Sciatic nerve (tissue), 2 donors: ENCODE measurements around the gene ARNT2. TPM values are rescaled to one million over a fixed set of nuclear protein-coding genes. Genes with fewer than 3 reads are reported as not detected.

ENCODE experiments used
- ATAC-seq: fragments of 200-7000 bp; cut with Tn5 transposase; one replicate; pipeline ENCODE4 v1.9.1; 2020; ENCODE audit warnings: mild to moderate bottlenecking, moderate library complexity
- DNase-seq: peaks from one replicate; pipeline ENCODE4 v3.0.0-alpha.2; 2020; ENCODE audit warnings: low spot score
- intact Hi-C: fragments of 100-400 bp; cut with DNase I; formaldehyde crosslinking; loops from one replicate; pipeline ENCODE4 v1.14.2; 2022
- total RNA-seq: library from RNA; stranded (reverse); fragmentation: NEBNext Ultra II Directional; extraction: Animal tissue kit (Norgen Biotek cat#: 25700); gene quantifications from one replicate; pipeline ENCODE4 v1.2.1, GENCODE V29; 2021
- donor health status: DM: no; HTN: no; CAD: no.
- donor health status: DM: no; HTN: no; CAD: no.

ARNT2 gene
- total RNA-seq, 1 donor from 2014 or later: 16.6 TPM

DNA sequence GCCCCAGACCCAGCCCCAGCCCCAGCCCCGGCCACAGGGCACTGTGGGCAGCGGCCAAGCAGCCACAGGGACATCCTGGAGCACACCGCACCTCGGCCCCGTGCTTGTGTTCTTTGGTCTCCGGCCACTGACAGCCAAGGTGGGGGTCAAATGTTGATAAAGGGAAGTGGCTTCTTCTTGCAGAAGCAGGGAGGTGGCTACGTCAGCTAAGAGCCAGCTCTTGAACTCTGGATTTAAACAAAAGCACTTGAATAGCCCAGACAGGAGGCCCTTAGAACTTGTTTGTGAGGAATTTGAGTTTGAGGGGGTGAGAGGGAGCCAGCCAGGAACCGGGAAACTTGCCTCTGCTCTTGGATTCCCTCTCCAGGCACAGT, 155.1 kb downstream of the ARNT2 start:
- intact Hi-C loops: no loop called here
- no peak for DNase-seq
- ATAC-seq: no peak

DNA sequence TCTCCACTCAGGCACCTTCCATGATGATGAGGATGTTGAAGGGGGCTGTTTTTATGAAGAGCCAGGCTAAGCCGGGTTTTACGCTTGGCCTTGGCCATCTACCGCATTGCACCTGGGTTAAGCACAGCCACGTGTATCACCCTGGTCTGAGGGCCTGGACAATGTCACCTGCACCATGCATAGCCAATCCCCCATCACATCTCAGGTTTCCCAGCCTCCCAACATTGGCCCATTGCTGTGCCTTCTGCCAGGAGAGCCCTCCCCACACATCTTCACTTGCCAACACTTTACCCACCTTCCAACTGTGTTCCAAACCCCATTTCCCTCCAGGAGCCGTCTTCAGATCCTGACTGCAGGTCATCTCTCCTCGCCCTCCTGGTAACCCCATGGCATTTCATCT, 155.6 kb downstream of the ARNT2 start:
- ATAC-seq (no peak), DNase-seq (no peak)
- intact Hi-C loops: no loop called here

DNA sequence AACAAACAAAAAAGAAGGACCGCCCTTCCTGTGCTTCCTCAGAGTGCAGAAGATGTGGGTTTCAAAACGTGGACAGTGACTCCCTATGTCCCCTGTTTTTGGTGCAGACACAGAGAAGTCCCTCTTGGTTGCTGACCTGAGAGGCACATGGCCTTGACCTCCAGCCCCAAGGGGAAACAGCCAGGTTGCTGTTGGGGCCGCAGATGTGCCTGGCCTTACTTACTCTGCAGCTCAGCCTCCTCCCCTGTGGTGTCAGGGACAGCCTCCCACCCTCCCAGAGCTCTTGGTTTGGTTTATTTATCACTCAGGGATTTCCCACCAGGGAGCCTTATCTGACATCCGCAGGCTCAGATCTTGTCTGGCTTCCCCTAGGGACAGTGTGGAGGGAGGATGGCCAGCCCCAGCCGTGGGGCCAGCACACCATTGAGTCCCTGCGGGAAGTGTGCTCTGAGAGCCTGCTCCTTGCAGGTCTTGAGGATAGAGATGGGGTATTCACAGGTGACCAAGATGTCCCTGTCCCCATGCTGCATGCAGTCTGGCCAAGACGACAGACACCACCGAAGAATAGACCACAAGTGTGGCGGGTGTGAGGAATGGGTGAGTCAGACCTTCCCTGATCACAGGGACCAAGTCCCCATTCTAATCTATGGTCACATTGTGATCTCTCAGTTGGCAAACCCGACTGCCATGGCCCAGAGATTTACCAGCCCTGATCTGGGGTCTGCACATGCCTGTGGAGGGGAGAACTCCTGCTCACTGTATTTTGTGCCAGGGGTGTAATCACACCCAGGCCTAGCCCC, 156.6 kb downstream of the ARNT2 start:
- ATAC-seq (no peak), DNase-seq (no peak)
- intact Hi-C loops: no loop called here

DNA sequence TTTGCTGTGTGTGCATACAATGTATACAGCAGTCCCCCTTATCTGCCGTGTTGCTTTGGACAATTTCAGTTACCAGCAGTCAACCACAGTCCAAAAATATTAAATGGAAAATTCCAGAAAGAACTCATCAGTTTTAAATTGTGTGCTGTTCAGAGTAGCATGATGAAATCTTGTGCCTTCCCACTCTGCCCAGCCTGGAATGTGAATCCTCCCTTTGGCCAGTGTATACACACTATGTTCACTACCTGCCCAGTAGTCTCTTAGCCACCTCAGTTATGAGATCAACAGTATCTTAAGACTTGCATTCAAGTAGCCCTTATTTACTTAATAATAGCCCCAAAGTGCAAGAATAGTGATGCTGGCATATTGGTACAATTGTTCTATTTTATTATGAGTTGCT, 157.3 kb downstream of the ARNT2 start:
- ATAC-seq (peak; percentile 51), DNase-seq (no peak)
- intact Hi-C loops: no loop called here

DNA sequence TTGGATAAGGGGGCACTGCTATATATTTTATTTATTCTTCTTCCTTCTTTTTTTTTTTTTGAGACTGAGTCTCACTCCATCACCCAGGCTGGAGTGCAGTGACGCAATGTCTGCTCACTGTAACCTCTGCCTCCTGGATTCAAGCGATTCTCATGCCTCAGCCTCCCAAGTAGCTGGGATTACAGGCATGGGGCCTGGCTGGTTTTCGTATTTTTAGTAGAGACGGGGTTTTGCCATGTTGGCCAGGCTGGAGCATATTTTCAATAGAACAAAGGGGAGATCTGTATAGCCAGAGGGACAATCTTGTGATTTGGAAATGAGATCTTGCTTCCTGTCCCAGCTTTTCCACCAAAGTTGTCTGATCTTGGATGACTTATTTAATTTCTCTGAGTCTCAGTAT, 157.9 kb downstream of the ARNT2 start:
- DNase-seq (no peak), ATAC-seq (peak; percentile 60)
- intact Hi-C loops: no loop called here

GRCh38 chr15:80562846-80563245, 158.7 kb downstream of the ARNT2 start:
- DNase-seq (no peak), ATAC-seq (peak; percentile 61)
- intact Hi-C loops: no loop called here

DNA sequence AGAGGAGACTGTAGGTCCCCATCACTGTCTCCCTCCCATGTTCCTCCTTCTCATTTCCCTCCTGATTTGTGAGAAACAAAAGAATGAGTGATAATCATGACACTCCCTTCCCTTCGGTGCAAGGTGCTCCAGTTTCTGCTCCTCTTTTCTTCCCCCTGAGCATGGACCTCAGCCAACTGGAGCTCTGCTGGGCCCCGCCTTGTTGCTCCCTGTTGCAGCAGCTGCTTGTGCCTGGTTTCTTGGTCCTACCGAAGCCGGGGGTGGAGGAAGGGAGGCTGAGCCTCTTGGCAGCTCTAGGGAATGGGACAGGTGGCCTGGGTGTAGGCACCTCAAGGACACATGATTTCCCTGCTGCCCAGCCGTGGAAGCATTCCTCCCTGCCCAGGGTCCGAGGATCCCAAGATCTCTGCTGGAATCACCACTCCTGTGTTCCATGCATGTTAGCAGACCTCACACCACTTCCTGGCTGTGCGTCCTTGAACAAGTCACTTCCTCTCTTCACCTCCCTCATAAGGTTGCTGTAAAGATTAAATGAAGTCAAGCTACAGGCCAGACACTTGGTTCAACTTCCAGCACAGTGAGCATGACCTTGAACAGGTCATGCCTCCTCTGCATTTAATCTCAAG, 159.3 kb downstream of the ARNT2 start:
- DNase-seq (no peak), ATAC-seq (no peak)
- intact Hi-C loops: no loop called here

GRCh38 chr15:80564056-80564455, 159.9 kb downstream of the ARNT2 start:
- intact Hi-C loops: no loop called here

DNA sequence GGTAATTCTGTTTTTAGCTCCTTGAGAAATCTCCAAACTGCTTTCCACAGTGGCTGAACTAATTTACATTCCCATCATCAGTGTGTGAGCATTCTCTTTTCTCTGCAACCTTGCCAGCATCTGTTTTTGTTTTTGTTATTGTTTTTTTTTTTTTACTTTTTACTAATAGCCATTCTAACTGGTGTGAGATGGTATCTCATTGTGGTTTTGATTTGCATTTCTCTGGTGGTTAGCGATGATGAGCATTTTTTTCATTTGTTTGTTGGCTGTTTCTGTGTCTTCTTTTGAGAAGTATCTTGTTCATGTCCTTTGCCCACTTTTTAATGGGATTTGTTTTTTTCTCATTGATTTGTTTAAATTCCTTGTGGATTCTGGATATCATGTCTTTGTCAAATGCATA, 161.2 kb downstream of the ARNT2 start:
- intact Hi-C loops: loop anchor here (5.0 kb wide), 1 partner anchor 402 kb away; no protein-coding TSS in a partner anchor
- ATAC-seq: no peak
- no peak for DNase-seq

More at GRCh38 chr15:80564056-80564455, 159.9 kb downstream of the ARNT2 start:
- no peak for DNase-seq
- no peak for ATAC-seq

DNA sequence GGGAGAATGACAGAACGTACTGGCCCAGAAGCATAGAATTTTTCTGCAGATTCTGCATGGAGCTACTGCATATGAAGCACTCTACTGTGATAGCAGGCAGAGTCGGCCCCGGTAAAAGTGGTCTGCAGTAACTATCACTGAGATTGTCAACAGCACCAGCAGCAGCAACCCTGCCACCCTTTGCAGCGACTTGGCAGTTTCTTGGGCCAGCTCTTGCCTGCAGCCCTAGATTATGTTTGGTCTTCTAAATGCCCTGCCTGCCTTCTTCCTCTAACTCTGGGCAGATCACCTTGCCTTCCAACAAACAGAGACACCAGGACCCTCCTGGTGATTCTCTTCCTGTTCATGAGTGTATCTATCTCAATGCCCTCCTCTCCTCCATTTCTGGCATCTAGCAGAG, 161.8 kb downstream of the ARNT2 start:
- no peak for ATAC-seq
- intact Hi-C loops: loop anchor here (5.0 kb wide), 1 partner anchor 401 kb away; no protein-coding TSS in a partner anchor
- no peak for DNase-seq

- intact Hi-C loops: loop anchor here (5.0 kb wide), 1 partner anchor 400 kb away; no protein-coding TSS in a partner anchor
- DNase-seq: no peak
- peak; percentile 87 for ATAC-seq
Measured at GRCh38 chr15:80567721-80568157, 163.6 kb downstream of the ARNT2 start.

DNA sequence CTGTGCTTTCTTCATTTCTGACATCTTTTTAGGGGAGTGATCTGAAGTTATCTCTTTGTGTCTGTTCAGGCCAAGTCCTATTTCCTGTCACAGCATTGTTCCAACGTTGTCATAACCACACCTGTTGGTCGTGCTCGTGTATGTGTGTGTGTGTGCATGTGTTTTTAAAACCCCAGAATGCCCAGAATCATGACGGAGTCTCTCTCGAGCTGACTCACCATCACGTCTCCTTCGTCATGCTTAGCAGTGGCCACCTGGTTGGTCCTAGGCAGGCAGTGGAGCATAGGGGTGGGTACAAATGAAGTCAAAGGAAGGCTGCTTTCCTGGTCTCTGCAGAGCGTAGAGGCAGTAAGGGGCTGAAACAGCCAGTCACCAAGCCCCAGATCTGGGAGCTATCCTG, 164.1 kb downstream of the ARNT2 start:
- no peak for DNase-seq
- intact Hi-C loops: loop anchor here (5.0 kb wide), 1 partner anchor 399 kb away; no protein-coding TSS in a partner anchor
- no peak for ATAC-seq

GRCh38 chr15:80568876-80569605, 164.9 kb downstream of the ARNT2 start:
- intact Hi-C loops: loop anchor here (5.0 kb wide), 1 partner anchor 398 kb away; no protein-coding TSS in a partner anchor
- no peak for ATAC-seq
- no peak for DNase-seq

DNA sequence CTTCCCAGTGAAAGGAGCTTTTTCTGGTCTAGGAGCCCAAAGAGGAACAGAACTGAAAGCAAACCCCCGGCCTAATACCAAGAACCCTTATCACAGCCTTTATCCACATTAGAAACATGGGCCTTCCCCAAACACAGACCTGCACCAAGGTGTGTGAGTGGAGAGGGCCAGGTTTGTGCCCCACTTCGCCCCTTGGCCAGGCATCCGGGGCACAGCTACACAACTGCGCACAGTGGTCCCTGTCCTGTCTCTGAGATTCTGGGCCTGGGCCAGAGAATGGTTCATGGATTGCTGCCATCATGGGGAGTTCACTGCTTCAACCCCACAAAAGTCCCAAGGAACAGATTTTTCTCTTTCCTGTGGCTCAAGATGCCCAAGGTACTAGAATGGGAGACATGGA, 165.5 kb downstream of the ARNT2 start:
- ATAC-seq: no peak
- intact Hi-C loops: loop anchor here (5.0 kb wide), 1 partner anchor 398 kb away; no protein-coding TSS in a partner anchor
- no peak for DNase-seq

DNA sequence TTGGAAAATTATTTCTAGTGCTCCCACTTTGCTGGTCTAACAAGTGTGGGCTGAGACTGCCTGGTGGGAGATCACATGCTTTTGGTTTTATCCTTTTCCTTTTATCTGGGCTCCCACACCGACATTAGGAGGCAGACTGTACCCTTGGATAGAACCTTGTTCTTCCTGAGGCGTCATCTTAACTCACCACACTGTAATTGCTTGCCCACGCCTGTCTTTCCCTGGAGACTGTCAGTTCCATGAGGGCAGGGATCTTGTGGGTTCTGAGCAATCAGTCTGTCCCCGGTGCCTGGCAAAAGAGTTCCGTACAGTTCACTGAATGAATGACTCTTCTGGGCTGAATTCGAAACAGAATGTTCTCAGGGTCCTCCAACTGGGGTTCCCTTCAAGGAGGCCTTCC, 166.4 kb downstream of the ARNT2 start:
- intact Hi-C loops: no loop called here
- ATAC-seq (no peak), DNase-seq (no peak)

DNA sequence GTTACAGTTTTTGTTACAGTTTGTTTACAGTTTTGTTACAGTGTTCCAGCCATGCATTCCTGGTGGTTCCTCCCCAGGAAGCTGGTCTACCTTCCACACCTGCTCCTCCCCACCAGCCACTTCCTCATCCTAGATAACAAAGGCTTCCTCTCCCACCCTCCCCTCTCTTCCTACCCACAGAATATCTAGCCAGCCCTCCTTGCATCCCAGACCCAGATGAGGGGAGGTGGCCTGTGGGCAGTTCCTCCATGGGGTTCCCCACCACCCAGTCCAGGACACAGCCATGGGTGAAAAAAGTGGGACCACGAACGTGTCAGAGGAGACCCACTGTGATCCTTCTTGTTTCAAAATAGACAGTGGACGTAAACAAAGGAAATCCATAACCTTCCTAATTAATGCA, 168.2 kb downstream of the ARNT2 start:
- DNase-seq (no peak), ATAC-seq (no peak)
- intact Hi-C loops: no loop called here

- ATAC-seq (no peak), DNase-seq (no peak)
- intact Hi-C loops: no loop called here
Measured at GRCh38 chr15:80573606-80574005, 169.4 kb downstream of the ARNT2 start.

GRCh38 chr15:80574590-80574989, 170.4 kb downstream of the ARNT2 start:
- no peak for DNase-seq
- intact Hi-C loops: no loop called here
- no peak for ATAC-seq

DNA sequence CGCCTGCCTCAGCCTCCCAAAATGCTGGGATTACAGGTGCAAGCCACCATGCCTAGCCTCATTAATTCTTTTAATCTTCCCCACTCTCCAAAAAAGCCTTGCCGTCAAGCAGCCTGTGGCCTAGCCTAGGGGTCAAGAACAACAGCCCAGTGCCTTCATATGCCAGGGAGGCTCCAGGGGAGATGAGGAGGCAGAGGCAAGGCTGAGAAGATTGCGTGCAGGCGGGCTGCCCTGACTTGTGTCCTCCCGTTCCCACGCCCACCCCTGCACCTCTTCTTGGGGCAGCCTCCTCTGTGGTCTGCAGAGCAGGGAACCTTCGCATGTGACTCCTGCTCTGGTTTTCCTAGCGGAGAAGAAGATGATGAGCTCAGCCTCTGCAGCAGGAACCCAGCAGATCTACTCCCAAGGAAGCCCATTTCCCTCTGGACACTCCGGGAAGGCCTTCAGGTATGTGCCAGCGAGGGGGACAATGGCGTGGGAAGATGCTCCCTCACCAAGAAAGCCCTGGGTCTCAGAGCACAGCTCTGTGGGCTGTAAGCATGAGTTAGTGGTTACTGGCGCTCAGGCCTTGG, 172.4 kb downstream of the ARNT2 start:
- DNase-seq (no peak), ATAC-seq (no peak)
- intact Hi-C loops: no loop called here
